CD4-positive, alpha-beta T cell treated with Interferon alpha-2 for 1 hour (primary cell): Measurements from ENCODE around the gene DOHH.
"Not testable (repeated sequence)": the region's sequence is repeated elsewhere in the genome, so short reads cannot be mapped to it uniquely, and the experiment has no call there.

ENCODE experiments used
- DNase-seq, 2 donors: peaks; one replicate each; pipeline ENCODE4 v3.0.0-alpha.2; 2020 to 2022

The DOHH gene

DNA sequence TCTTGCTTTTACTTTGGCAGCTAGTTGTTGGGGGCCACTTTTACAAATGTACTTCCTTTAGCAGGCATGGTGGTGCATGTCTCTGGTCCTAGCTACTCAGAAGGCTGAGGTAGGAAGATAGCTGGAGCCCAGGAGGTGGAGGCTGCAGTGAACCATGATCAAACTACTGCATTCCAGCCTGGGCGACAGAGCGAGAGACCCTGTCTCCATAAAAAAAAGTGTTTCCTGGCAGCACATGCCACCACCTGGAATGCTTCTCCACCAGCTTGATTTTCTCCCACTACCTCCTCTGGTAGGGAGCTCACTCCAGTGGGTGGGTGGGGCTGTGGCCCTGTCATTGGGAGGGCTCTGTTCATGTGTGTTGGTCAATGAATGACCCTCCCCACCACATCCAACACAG, 18.2 kb upstream of the DOHH start:
- DNase-seq = no peak

DNA sequence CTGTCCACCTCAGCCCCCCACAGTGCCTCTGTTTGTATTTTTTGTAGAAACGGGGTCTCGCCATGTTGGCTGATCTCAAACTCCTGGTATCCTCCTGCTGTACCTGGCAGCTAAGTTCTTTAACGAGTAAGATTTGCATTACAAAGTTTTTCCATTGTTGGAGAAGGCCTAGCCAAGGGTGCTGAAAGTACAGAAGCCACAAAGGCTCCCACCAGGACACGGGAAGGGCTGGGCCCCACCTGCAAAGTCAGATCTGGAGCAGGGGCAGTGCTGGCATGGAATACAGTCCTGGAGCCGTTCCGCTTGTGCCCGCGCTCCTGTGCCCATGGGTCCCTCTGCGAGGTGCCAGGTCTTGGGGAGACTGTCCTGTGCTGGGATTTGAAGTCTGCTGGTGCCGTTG, 17.8 kb upstream of the DOHH start:
- DNase-seq = no peak

DNA sequence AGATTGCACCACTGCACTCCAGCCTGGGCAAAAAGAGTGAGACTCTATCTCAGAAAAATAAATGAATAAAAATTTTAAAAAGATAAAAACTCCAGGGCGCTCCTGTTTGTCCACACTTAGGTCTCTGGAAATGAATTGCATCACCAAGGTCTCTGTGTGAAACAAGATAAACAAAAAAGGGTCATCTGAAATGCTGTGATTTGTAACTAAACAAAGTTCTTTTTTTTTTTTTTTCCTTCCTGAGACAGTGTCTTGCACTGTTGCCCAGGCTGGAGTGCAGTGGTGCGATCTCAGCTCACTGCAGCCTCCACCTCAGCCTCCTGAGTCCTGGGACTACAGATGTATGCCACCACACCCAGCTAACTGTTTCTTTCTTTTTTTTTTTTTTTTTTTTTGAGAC, 17.2 kb upstream of the DOHH start:
- DNase-seq = no peak

DNA sequence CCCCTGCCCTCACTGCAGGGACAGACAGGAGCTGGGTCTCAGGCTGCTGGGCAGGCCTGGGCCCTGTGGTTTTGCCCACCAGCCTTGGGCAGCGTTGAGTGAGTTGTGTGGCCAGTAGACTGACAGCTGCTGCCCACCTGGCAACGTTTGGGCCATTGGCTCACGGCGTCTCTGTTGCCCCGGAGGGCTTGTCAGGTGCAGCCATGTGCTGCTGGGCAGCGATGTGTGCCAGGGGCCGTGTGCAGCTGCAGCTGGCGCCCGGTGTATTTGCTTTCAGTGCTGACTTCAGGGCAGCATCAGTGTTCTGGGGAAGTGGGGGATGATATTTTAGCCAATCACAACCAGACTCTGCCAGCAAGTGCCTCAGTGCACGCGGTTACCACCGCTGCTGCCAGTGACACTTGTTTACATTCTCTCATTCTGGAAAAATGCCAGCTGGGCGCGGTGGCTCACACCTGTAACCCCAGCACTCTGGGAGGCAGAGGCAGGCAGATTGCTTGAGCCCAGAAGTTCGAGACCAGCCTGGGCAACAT, 16.3 kb upstream of the DOHH start:
- DNase-seq = peak; percentile 58 to 63

DNA sequence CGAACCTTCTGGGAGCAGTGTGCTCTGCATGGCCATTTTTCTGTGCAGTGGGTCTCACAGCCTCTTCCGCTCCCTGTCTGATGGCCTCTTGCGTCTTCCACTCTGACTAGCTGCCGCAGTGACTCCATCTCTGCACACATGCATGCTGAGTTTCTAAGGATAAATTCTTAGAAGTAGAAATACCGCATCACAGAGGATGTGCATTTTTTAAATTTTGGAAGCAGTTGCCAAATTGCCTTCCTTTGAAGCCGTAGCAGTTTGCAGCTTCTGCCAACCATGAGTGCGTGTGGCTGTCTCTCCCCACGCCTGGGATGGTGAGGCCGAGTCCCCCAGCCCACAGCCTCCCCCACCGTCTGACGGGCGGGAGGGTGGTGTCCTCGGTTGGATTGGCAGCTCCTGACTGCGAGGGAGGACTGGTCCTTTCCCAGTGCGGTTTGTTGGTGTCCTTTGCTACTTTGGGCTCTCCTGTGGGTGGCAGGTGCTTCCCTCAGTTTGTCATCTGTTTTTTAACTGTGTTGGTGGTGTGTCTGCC, 15.5 kb upstream of the DOHH start:
- DNase-seq = no peak

DNA sequence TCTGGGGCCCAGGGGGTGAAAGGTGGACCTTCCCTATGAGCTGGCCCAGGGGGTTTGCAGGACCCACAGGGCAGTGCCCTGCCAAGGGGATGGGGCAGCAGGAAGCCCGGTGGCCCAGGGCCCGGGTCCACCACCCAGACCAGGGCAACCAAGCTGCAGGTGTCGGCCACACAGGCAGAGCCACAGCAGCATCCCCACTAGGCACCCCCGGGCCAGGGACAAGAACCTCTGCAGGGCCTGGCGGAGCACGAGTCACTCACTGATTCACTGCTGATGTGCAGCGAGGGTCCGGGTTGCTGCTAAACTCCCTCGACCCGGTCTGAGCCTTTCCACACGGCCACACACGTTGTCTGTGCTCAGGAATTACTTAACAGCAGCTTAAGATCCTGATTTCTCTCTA, 14.5 kb upstream of the DOHH start:
- no peak for DNase-seq

DNA sequence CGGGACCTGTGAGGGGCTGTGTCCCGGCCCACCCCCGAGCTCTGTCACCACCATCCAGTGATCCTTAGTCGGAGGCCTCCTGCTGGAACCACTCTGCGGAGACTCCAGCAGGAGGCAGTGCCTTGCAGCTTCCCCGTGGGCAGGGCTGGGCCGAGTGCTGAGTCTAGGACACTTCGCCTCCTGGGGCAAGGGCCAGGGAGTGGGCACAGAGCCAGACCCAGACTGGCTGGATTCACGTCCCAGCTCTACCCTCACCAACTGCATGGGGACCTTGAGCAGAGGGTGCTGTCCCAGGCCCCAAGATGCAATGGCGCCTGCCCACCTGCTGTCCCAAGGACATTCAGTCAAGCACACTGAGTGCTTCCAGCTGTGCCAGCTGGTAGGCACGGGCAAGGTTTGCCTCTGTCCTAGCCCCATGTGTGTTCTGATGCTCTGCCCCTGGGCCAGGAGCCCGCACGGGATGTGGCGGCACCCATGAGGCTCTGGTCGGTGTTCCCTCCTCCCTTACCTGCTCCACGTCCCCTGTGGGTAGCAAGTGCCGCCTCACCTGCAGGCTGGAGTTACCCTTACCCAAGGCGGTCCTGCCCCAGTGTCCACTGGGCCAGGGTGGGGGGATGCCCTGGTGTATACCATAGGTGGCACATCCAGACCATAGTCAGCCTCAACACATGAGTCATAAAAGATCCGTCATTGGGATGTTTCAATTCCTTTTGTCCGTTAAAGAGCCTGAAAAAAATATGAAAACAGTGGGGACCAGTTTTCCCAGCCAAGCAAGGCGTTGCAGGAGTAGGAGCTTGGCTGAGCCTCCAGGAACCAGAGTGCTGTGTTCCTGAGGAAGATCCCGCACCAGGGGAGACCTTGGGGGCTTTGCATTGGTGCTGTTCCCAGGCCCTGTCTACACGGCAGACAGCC, 13.0 kb upstream of the DOHH start:
- no peak for DNase-seq

DNA sequence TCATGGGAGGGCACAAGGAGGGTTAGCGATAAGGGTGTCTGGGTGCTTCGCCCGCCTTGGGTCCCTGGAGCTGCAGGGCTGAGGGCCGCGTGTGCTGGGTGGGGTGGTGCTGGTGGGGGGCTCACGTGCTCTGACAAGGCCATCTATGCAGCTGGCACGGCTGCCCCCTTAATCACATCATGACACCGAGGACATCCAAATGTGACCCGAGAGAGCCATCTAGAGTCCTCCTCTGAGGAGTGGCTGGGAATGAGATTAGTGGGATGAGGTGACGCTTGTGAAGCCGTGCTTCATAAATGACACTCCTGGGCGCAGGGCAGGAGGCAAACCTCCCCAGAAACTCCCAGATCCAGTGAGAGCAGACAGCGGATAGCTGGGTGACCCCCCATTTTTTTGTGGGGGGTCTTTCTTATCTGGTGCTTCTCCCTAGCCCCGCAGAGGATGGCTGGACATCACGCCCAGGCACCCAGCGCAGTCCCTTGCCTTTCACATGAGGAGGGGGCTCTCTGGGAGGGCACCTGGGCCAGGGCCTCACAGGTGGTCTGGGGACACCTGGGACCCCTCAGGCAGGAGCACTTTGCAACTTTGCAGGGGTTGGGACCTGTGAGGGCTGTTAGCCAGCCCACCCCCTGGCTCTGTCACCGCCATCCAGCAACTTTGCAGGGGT, 12.2 kb upstream of the DOHH start:
- no peak for DNase-seq

DNA sequence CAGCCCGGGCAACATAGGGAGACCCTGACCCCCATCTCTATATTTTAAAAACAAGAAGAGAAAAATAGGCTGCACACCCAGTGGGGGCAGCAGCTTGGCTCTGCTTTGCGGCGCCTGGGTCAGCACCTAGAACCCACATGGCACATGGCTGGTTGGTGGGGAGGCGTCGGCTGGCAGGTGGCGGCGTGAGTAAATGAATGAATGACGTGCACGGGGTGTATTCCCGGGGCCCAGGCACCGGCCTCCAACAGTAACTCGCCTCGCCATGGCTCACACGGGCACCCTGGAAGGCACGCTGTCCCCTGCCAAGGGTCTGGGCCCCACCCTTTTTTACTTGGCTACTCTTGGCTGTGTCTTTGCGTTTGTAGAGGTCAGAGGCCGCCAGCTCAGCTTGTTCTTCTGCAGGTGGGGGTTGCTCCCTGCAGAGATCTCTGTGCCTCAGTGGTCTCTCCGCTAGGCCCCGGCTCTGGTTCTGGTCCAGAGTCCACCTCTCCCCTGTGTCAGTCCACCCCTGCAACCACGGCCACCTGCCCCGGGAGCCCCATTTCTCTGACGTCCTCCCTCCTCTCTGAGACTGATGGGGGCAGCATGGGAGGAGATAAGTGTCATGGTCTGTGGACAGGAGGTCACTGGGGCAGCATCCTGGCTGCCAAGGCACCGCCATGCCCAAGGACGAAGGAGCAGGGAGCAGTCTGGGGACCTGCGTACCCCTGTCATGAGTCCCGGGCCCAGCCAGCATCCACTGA, 11.2 kb upstream of the DOHH start:
- no peak for DNase-seq

DNA sequence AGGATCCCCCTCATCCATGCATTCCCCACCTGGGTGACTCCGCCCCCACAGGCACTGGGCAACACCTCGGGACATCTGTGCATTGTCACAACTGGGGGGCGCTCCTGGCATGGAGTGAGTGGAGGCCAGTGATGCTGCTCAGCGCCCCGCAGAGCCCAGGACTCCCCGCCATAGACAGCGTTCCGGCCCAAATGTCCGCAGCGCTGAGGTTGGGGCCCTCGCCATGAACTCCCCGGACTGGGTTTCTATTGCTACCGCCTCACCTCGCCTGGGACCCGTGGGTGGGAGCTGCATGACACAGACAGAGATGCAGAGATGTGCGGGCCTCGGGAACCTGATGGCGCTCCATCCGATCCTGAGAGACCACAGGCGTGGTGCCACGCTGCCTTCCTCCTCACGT, 10.3 kb upstream of the DOHH start:
- DNase-seq = no peak

DNA sequence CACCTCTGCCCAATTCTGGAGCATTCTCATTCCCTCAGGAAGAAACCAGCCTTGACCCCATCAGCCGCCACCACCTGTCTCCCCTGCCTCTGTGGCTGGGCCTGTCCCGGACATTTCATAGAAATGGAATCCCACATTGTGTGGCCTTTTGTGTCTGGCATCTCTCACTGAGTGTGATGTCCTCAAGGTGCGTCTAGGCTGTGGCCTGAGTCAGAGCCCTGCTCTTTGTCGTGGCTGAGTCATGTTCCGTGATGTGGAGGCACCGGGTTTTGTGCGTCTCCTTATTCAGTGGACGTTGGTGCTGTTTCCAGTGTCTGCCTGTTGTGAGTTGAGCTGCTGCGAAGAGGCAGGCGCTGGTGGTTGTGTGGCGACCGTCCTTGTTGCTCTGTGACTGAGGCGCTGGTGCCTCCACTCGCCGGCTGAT, 9.1 kb upstream of the DOHH start:
- DNase-seq = no peak

DNA sequence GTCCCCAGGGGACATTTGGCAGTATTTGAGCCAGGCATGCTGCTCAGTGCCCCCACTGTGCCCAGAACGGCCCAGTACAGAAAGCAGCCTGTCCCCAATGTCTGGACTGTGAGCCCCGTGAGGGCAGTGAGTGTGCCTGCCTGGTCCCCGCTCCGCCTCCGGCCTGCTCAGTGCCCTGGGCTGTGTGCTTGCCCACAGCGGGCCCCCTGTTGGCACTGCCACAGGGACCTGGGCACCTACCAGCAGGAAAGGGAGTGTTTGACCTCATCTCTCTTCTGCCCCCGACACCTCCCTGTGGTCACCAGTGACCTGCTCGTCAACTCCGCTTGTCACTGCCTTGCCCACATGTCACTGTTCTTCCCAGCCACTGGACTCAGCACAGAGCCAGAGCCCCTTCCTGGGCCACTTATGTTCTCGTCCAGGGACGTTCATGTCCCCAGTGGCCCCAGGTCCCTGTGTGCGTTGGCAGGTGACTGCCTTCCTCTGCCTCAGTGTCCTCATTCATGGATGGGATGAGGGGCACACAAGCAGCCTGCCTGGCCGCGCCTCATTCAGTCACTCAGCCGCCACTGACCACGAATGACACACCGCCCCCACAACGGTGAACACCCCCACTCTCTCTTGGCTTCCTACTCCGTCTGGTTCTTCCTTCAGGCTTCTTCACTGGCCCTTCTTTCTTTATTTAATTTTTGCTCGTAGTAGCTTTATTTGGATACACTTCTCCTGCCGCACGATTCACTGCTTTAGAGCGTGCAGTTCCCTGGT, 8.5 kb upstream of the DOHH start:
- no peak for DNase-seq

DNA sequence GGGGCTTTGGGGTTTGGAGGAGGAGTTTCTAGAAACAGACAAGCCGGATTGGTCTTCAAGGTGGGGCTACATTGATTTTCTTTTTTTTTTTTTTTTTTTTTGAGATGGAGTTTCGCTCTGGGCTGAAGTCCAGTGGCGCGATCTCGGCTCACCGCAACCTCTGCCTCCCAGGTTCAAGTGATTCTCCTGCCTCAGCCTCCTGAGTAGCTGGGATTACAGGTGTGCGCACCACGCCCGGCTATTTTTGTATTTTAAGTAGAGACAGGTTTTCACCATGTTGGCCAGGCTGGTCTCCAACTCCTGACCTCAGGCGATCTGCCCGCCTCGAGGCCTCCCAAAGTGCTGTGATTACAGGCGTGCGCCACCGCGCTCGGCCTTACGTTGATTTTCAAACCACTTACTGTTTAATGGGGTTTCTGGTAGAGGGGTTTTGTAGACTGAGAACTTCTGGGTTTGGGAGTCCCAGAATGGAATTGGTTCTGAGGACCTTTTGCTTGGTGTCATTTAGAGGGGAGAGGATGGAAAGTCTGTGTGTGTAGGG, 7.7 kb upstream of the DOHH start:
- not testable (repeated sequence) for DNase-seq

DNA sequence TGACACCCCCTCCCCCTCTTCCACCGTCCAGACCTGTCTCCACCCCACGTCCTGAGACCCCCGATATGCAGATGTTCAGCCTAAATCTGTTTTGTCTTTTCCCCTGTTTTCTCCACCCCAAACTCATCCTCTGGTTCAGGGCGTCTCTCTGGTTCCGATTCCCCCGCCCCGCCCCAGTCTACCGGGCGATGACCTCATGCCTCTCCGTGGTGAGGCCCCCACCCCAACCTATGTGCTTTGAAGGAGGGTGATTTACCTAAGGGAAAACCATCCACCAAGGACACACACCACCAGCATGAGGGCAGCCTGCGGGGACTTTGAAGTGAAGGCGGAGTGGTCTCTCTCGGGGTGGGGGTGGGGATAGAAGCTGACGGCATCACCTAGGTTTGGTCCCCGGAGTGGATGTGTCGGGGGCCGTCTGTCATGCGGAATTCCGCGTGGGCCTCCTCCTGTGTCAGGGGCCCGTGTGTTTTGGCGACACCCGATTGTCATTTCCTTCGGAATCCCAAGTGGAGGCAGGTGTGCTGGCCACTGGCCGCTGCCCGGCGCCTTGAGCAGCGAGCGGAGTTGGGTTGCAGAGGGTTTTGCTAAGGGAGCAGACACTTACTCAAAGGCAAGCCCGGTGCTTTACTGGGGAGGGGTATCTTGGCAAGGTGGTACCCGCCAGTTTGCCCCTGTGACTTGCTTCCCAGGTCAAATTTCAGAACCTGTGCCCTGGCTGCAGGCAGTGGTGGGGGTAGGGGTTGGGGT, 7.1 kb upstream of the DOHH start:
- DNase-seq = peak; percentile 18 to 58

DNA sequence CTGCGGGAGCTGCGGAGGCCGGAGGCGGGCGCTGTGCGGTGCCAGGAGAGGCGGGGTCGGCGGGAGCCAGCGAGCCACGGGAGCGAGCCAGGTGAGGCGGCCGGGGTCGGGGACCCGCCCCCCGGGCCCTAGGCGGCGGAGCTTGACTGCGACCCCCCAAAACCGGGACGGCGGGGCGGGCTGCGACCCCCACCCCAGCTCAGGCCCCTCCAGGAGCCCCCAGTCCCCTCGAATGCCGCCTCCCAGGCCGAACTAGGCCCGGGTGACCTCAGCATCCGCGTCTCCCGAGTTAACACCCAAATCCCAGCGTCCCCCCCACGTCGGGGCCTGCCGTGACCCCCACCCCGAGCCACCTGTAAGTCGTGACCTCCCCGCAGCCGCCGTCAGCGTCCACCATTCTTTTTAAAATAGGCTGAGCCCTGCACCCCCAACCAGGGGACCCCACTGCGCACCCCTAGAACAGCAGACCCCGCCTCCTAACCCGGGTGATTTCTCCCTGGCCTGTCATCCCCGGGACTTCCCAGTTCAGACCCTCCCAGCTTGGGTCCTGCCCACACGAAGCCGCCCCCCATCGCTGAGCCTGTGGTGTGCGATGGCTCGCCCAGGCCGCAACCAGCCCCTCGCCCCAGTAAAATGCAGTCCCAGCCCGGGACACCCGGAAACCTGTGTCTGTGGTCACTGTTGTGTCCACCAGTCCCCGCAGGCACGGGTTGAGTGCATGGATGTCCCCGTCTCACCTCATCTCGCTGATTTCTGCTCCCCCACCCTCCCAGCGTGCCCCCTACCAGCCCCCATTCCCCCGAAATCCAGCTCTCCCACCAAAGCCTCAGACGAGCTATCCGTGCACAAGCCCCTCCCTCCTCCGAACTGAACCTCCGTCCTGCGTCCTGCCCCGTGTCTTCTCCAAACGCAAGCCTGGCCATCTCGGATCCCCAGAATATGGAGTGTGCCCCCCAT, 6.2 kb upstream of the DOHH start:
- DNase-seq = peak; percentile 33 to 63

DNA sequence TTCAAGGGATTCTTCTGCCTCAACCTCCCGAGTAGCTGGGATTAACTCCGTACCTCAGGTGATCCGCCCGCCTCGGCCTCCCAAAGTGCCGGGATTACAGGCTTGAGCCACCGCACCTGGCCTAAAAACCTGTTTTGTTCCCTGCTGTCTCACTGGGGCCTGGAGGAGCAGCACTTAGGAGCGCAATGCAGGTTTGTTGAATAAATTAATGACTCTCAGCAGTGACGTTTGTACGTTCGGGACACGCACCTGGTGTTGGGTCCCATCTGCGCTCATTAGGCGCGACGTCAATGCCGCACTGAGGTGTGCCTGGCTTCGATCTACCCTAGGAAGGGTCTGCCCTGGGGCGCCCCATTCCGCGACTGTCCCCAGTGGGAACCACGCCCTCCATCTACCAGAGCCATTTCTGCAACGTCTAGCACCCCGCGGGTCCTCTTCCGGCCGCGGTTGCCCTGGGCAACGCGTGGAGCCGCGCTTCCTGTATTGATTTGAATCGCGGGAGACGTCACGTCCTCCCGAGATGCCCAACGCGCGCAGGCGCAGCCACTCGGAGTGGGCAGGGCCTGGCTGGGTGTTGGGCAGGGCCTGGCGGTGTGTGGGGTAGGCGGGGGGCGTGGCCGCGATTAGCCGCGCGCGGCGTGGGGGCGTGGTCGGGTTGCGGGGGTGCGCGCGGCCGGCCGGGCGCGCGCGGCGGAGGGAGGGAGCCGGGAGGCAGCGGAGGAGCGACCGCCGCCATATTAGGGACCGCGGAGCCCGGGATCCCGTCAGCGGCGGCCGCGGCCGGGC, 5.3 kb upstream of the DOHH start, which contains the start of gene FZR1:
TSS of gene FZR1 (plus strand) at position 714 of the 786 bp plus-strand sequence. CDS start 16,679 bp downstream, outside the sequence.
- DNase-seq = peak; percentile 100

DNA sequence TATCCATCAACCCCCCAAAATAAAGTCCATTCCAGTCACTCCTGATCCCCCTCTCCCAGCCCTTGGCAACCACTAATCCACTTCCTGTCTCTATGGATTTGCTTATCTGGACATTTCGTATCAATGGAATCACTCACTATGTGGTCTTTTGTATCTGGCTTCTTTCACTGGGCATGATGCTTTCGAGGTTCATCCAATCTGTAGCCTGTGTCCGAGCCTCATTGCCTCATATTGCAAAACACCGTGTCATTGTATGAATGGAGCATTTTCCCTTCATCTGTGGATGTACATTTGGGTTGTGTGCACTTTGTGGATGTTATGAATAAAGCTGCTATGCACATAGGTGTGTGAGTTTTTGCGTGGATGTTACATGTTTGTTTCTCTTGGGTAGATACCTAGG, 4.3 kb upstream of the DOHH start:
- DNase-seq = no peak

DNA sequence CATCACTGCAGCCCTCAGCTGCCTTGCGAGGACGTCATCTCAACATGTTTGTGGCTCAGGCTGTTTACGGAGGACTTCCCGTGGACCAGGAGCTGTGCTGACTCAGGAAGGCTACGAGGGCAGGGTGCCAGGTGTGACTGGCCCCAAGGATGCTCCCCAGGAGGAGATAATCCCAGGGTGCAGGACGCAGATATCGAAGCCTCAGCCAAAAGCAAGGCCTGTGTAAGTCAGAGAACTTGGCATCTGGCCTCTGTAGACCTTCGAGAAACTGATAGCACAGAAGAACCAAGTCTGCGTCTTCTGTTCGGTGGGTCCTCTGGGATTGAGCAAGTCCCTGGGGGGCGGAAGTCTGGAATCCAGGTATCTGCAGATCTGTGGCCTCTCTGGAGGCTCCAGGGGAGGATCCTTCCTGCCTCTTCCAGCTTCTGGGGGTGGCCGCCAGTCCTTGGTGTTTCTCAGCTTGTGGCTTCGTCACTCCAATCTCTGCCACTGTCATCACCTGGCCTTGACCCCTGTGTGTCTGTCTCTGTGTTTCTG, 2.6 kb upstream of the DOHH start:
- DNase-seq = no peak

DNA sequence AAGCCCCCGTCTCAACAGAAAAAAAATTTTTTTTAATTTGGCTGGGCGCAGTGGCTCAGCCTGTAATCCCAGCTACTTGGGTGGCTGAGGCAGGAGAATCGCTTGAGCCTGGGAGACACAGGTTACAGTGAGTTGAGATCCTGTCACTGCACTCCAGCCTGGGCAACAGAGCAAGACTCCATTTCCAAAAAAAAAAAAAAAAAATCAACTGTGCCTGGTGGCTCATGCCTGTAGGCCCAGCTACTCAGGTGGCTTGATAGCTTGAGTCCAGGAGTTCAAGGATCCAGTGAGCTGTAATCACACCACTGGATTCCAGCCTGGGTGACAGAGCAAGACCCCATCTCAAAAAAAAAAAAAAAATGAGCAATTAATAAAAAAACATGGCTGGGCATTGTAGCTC, 1.3 kb upstream of the DOHH start:
- DNase-seq = no peak
